B cell (primary cell): Measurements from ENCODE around the gene NUDT16L1. TPM values are rescaled to one million over a fixed set of nuclear protein-coding genes. Genes with fewer than 3 reads are reported as not detected.

Experiments
- ATAC-seq: fragments of 200-7000 bp; cut with Tn5 transposase; one replicate; pipeline ENCODE4 v1.10.0; 2021; ENCODE audit warnings: low read depth, mild to moderate bottlenecking, moderate number of reproducible peaks, moderate library complexity
- CTCF ChIA-PET: fragments of 350-600 bp; sonication (Branson Sonifier 250); formaldehyde crosslinking; loops from one replicate; lab custom pipeline; 2021; ENCODE audit warnings: antibody characterized with exemption, inconsistent platforms; lab: Charles Lee
- POLR2A ChIA-PET: fragments of 350-600 bp; sonication (Branson Sonifier 250); formaldehyde crosslinking; loops from one replicate; lab custom pipeline; 2021; ENCODE audit warnings: antibody characterized with exemption; lab: Charles Lee
- DNase-seq: peaks from one replicate; pipeline ENCODE4 v3.0.0; 2013
- H2AFZ ChIP-seq: 2 replicates; pipeline ENCODE4 v1.6.1; 2012; ENCODE audit warnings: mild to moderate bottlenecking, low read depth, low read length; ENCODE audit not compliant: insufficient read depth, poor library complexity, severe bottlenecking
- H3K27ac ChIP-seq, 2 donors: 1 replicate in 1 of 2; 2 replicates in 1 of 2; pipeline ENCODE4 v1.5.1; 2012 to 2013; ENCODE audit warnings: low read length in 2 of 2, mild to moderate bottlenecking in 2 of 2, moderate library complexity in 1 of 2
- H3K27me3 ChIP-seq, 4 experiments: fragments of 200-600 bp in 1 of 4; sonication (generic) in 1 of 4; replicated peaks in 1 of 4; 1 replicate in 2 of 4; 2 replicates in 2 of 4; pipeline versions ENCODE4 v1.6.1 to v1.7.0; 2013 to 2016; ENCODE audit warnings: low read length in 3 of 4, mild to moderate bottlenecking in 2 of 4, mixed read lengths in 1 of 4, moderate library complexity in 1 of 4; ENCODE audit not compliant: insufficient read depth in 4 of 4, control insufficient read depth in 3 of 4; ENCODE audit errors: control extremely low read depth in 1 of 4
- H3K36me3 ChIP-seq, 2 experiments: replicated peaks in 1 of 2; 1 replicate in 1 of 2; 2 replicates in 1 of 2; pipeline versions ENCODE4 v1.6.1 to v1.7.1; 2013; ENCODE audit warnings: low read length in 1 of 2; ENCODE audit not compliant: insufficient read depth in 2 of 2, control insufficient read depth in 1 of 2; ENCODE audit errors: control extremely low read depth in 1 of 2, extremely low read depth in 1 of 2
- H3K4me1 ChIP-seq, 2 donors: fragments of 200-600 bp in 1 of 2; sonication (generic) in 1 of 2; 1 replicate in 1 of 2; 2 replicates in 1 of 2; pipeline versions ENCODE4 v1.5.1 to v1.6.1; 2013 to 2017; ENCODE audit warnings: low read length in 2 of 2; ENCODE audit not compliant: control insufficient read depth in 2 of 2, insufficient read depth in 2 of 2
- H3K4me2 ChIP-seq: replicated peaks from 2 replicates; pipeline ENCODE3; 2012; ENCODE audit warnings: mild to moderate bottlenecking, low read depth, low read length; ENCODE audit not compliant: poor library complexity, severe bottlenecking
- H3K4me3 ChIP-seq, 5 experiments: fragments of 200-600 bp in 1 of 5; sonication (generic) in 1 of 5; 1 replicate in 3 of 5; 2 replicates in 2 of 5; pipeline versions ENCODE4 v1.5.1 to v1.7.0; 2011 to 2016; ENCODE audit warnings: low read length in 4 of 5, mild to moderate bottlenecking in 4 of 5, low read depth in 2 of 5, control low read depth in 1 of 5, moderate library complexity in 1 of 5; ENCODE audit not compliant: insufficient read depth in 1 of 5; ENCODE audit errors: control extremely low read depth in 1 of 5, extremely low read depth in 1 of 5
- H3K79me2 ChIP-seq: fragments of 200-600 bp; sonication (generic); one replicate; pipeline ENCODE4 v1.6.0; 2016; ENCODE audit warnings: low read length; ENCODE audit not compliant: control insufficient read depth, insufficient read depth
- H3K9ac ChIP-seq: fragments of 200-600 bp; sonication (generic); 2 replicates; pipeline ENCODE4 v1.6.1; 2017; ENCODE audit warnings: mild to moderate bottlenecking, low read length, moderate library complexity
- H3K9me3 ChIP-seq, 3 donors: one replicate each; pipeline versions ENCODE4 v1.6.1 to v1.7.1; 2013; ENCODE audit warnings: low read length in 2 of 3; ENCODE audit not compliant: control insufficient read depth in 2 of 3, insufficient read depth in 1 of 3; ENCODE audit errors: control extremely low read depth in 1 of 3
- H4K20me1 ChIP-seq: 2 replicates; pipeline ENCODE4 v1.6.0; 2012; ENCODE audit warnings: mild to moderate bottlenecking, low read length; ENCODE audit not compliant: insufficient read depth, control insufficient read depth, poor library complexity, severe bottlenecking
- H3K27ac Mint-ChIP-seq: one replicate; pipeline ENCODE4 v1.8.0; 2021; ENCODE audit warnings: mixed read lengths
- H3K27me3 Mint-ChIP-seq: one replicate; pipeline ENCODE4 v1.8.0; 2021; ENCODE audit warnings: mixed read lengths
- H3K4me1 Mint-ChIP-seq: one replicate; pipeline ENCODE4 v1.8.0; 2021; ENCODE audit warnings: mixed read lengths
- H3K4me3 Mint-ChIP-seq: one replicate; pipeline ENCODE4 v1.8.0; 2021; ENCODE audit warnings: mixed read lengths
- H3K9me3 Mint-ChIP-seq: one replicate; pipeline ENCODE4 v1.8.0; 2022; ENCODE audit warnings: mixed read lengths; ENCODE audit not compliant: insufficient read depth
- EZH2 ChIP-seq: IDR thresholded peaks from 2 replicates; pipeline ENCODE4 v1.6.1; 2012; ENCODE audit warnings: borderline replicate concordance, low read depth, mild to moderate bottlenecking, moderate library complexity, low read length; ENCODE audit not compliant: insufficient read depth, poor library complexity, severe bottlenecking
- WGBS: methylation state at CpG from one replicate; pipeline ENCODE4 v1.1.5; 2013; ENCODE audit warnings: missing lambda C conversion rate; ENCODE audit not compliant: insufficient coverage; 5-methylcytosine and 5-hydroxymethylcytosine counted together
- intact Hi-C: fragments of 100-400 bp; cut with micrococcal nuclease; formaldehyde crosslinking; loops from one replicate; pipeline ENCODE4 v1.10.0; 2022
- polyA plus RNA-seq: library from polyadenylated mRNA; depleted of rRNA; stranded (reverse); fragments of >200 nt; gene quantifications from 2 replicates; pipeline ENCODE4 v1.2.3, GENCODE V29; 2012
- total RNA-seq, 2 donors: library from RNA; stranded (reverse); fragments of 120-200 nt in 1 of 2; gene quantifications; 1 replicate in 1 of 2; 2 replicates in 1 of 2; pipeline versions ENCODE4 v1.2.3 to v1.2.4, GENCODE V29; 2013 to 2022
- TF ChIP-seq, protein P1 (sequence below): fragments of 200-600 bp; IDR thresholded peaks from one replicate; pipeline ENCODE4 v1.8.0; 2022; ENCODE audit warnings: antibody characterized with exemption, mild to moderate bottlenecking

NUDT16L1 gene
- total and polyA plus RNA-seq, 2 donors (not counting 1 experiment from before 2014, with no cell fraction given): 38.5 to 59.2 TPM

DNA sequence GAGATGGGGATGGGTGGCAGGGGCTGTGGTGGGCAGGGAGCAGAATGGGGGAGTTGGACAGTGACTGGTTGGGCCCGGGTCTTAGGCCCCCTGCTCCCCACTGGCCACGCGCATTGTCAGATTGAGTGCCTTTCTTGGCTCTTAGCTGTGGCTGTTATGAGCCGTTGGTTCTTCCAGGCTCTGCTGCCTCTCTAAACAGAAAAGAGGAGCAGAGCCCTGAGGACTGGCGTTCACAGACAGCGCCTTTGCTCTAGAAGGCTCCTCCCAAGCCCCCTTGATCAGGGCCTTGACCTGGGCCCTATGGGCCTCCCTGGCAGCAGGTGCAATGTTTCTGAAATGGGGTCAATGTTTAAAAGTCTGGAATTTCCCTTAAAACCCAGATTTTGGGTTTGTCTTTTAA, 14.8 kb upstream of the NUDT16L1 start:
- H3K36me3 ChIP-seq: peaks cover 0 to 41% of the 10 kb centered on the region in 2 experiments
- no peak overlapping the region for H3K9ac ChIP-seq
- Mint-ChIP-seq H3K27me3 (no peaks in the 10 kb centered on the region), H3K4me1 (no peaks in the 10 kb centered on the region), H3K27ac (no peak overlapping the region), H3K9me3 (no peaks in the 10 kb centered on the region), H3K4me3 (no peak overlapping the region)
- POLR2A ChIA-PET: no interaction called here
- peaks cover 25% of the 10 kb centered on the region for H4K20me1 ChIP-seq
- H3K27me3 ChIP-seq: no peaks in the 10 kb centered on the region
- no peaks in the 10 kb centered on the region for H3K9me3 ChIP-seq
- no peak overlapping the region for H3K4me2 ChIP-seq
- CTCF ChIA-PET: no interaction called here
- H3K4me3 ChIP-seq: no peak overlapping the region
- TF ChIP-seq, protein P1, sequence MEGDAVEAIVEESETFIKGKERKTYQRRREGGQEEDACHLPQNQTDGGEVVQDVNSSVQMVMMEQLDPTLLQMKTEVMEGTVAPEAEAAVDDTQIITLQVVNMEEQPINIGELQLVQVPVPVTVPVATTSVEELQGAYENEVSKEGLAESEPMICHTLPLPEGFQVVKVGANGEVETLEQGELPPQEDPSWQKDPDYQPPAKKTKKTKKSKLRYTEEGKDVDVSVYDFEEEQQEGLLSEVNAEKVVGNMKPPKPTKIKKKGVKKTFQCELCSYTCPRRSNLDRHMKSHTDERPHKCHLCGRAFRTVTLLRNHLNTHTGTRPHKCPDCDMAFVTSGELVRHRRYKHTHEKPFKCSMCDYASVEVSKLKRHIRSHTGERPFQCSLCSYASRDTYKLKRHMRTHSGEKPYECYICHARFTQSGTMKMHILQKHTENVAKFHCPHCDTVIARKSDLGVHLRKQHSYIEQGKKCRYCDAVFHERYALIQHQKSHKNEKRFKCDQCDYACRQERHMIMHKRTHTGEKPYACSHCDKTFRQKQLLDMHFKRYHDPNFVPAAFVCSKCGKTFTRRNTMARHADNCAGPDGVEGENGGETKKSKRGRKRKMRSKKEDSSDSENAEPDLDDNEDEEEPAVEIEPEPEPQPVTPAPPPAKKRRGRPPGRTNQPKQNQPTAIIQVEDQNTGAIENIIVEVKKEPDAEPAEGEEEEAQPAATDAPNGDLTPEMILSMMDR: no peak
- TF ChIP-seq EZH2: no peak
- H3K4me1 ChIP-seq: no peaks in the 10 kb centered on the region
- H3K27ac ChIP-seq: no peak overlapping the region
- WGBS: 96% methylated on average over 4 of the region's 6 CpGs
- H3K79me2 ChIP-seq: peaks cover 10% of the 10 kb centered on the region
- ATAC-seq (no peak), DNase-seq (no peak)
- intact Hi-C loops: no loop called here
- H2AFZ ChIP-seq: no peak overlapping the region

GRCh38 chr16:4679156-4679849, 14.1 kb upstream of the NUDT16L1 start:
- H3K9me3 ChIP-seq: no peaks in the 10 kb centered on the region
- peaks cover 0 to 47% of the 10 kb centered on the region in 2 experiments for H3K36me3 ChIP-seq
- ATAC-seq: no peak
- no peak overlapping the region for H2AFZ ChIP-seq
- DNase-seq: no peak
- H4K20me1 ChIP-seq: peaks cover 25% of the 10 kb centered on the region
- no peak for TF ChIP-seq EZH2
- TF ChIP-seq, protein P1: no peak
- no peak overlapping the region for H3K4me2 ChIP-seq
- H3K4me3 Mint-ChIP-seq: no peak overlapping the region
- no peaks in the 10 kb centered on the region for H3K9me3 Mint-ChIP-seq
- H3K4me3 ChIP-seq: no peak overlapping the region
- peaks cover 10% of the 10 kb centered on the region for H3K79me2 ChIP-seq
- H3K4me1 Mint-ChIP-seq: no peaks in the 10 kb centered on the region
- no peak overlapping the region for H3K9ac ChIP-seq
- H3K27me3 ChIP-seq: no peaks in the 10 kb centered on the region
- intact Hi-C loops: no loop called here
- H3K27me3 Mint-ChIP-seq: no peaks in the 10 kb centered on the region
- POLR2A ChIA-PET: no interaction called here
- no peak overlapping the region for H3K27ac Mint-ChIP-seq
- WGBS: 95% methylated on average over 17 of the region's 20 CpGs
- no peak overlapping the region for H3K27ac ChIP-seq
- CTCF ChIA-PET: no interaction called here
- no peaks in the 10 kb centered on the region for H3K4me1 ChIP-seq
